Thyroid gland (tissue), 4 donors: ENCODE data around the gene STK32B. TPM values are rescaled to one million over a fixed set of nuclear protein-coding genes. Genes with fewer than 3 reads are reported as not detected.

Experiments used
- DNase-seq, 2 donors: peaks; one replicate each; pipeline ENCODE4 v3.0.0-alpha.2; 2019
- H3K27ac ChIP-seq, 3 donors: fragments of 200-600 bp; sonication (generic); 1 replicate in 2 of 3; 2 replicates in 1 of 3; pipeline ENCODE4 v1.5.1; 2016 to 2019; ENCODE audit warnings: mild to moderate bottlenecking in 1 of 3, moderate library complexity in 1 of 3
- H3K27me3 ChIP-seq: fragments of 200-600 bp; sonication (generic); one replicate; pipeline ENCODE4 v1.5.1; 2019
- H3K36me3 ChIP-seq, 2 donors: fragments of 200-600 bp; sonication (generic); one replicate each; pipeline ENCODE4 v1.5.1; 2016 to 2019
- H3K4me1 ChIP-seq, 2 donors: fragments of 200-600 bp; sonication (generic); one replicate each; pipeline ENCODE4 v1.5.1; 2017 to 2019
- H3K4me3 ChIP-seq, 3 donors: fragments of 200-600 bp; sonication (generic); replicated peaks in 1 of 3; 1 replicate in 2 of 3; 2 replicates in 1 of 3; pipeline ENCODE4 v1.5.1; 2016; ENCODE audit warnings: mild to moderate bottlenecking in 1 of 3
- H3K9me3 ChIP-seq: fragments of 200-600 bp; sonication (generic); one replicate; pipeline ENCODE4 v1.5.1; 2017
- POLR2A ChIP-seq, 2 donors: fragments of 450-650 bp; IDR thresholded peaks; one replicate each; pipeline ENCODE4 v1.6.1; 2017; ENCODE audit warnings: antibody characterized with exemption in 2 of 2, mild to moderate bottlenecking in 2 of 2, moderate library complexity in 1 of 2
- WGBS, 2 donors: methylation state at CpG; one replicate each; pipeline ENCODE4 v1.1.5; 2017; 5-methylcytosine and 5-hydroxymethylcytosine counted together
- intact Hi-C: fragments of 100-400 bp; cut with DNase I; formaldehyde crosslinking; loops from one replicate; pipeline ENCODE4 v1.15.1; 2023
- total RNA-seq, 4 donors: library from RNA; depleted of rRNA; stranded (reverse); fragments of >200 nt; gene quantifications; one replicate each; pipeline ENCODE4 v1.2.3, GENCODE V29; 2016
- TF ChIP-seq, protein P1 (sequence below), 6 experiments: fragments of 200-600 bp in 3 of 6; fragments of 450-650 bp in 3 of 6; sonication (generic) in 3 of 6; IDR thresholded peaks; one replicate each; pipeline ENCODE4 v1.5.1; 2016 to 2019; ENCODE audit warnings: antibody characterized with exemption in 6 of 6, mild to moderate bottlenecking in 2 of 6, inconsistent platforms in 1 of 6, moderate library complexity in 1 of 6

The STK32B gene
- total RNA-seq, 4 donors from 2014 or later = 1.9 to 14.8 (median 4.4) TPM

GRCh38 chr4:5030221-5030620 is 21.1 kb upstream of the STK32B start:
- DNase-seq = no peak
- intact Hi-C loops = no loop called here
- WGBS, 2 donors = 65 to 87% methylated on average over 4 of the region's 4 CpGs

GRCh38 chr4:5030927-5031326 is 20.4 kb upstream of the STK32B start:
- H3K27me3 ChIP-seq = no peaks in the 10 kb centered on the region
- H3K36me3 ChIP-seq = no peaks in the 10 kb centered on the region
- no peaks in the 10 kb centered on the region for H3K4me1 ChIP-seq
- TF ChIP-seq, protein P1, sequence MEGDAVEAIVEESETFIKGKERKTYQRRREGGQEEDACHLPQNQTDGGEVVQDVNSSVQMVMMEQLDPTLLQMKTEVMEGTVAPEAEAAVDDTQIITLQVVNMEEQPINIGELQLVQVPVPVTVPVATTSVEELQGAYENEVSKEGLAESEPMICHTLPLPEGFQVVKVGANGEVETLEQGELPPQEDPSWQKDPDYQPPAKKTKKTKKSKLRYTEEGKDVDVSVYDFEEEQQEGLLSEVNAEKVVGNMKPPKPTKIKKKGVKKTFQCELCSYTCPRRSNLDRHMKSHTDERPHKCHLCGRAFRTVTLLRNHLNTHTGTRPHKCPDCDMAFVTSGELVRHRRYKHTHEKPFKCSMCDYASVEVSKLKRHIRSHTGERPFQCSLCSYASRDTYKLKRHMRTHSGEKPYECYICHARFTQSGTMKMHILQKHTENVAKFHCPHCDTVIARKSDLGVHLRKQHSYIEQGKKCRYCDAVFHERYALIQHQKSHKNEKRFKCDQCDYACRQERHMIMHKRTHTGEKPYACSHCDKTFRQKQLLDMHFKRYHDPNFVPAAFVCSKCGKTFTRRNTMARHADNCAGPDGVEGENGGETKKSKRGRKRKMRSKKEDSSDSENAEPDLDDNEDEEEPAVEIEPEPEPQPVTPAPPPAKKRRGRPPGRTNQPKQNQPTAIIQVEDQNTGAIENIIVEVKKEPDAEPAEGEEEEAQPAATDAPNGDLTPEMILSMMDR (IDR thresholded peaks at IDR 0.05) = no peak
- TF ChIP-seq POLR2A (IDR thresholded peaks at IDR 0.05) = no peak
- intact Hi-C loops = no loop called here
- no peaks in the 10 kb centered on the region for H3K9me3 ChIP-seq
- no peak for DNase-seq
- no peak overlapping the region for H3K27ac ChIP-seq
- WGBS, 2 donors = 92% methylated on average over 3 of the region's 3 CpGs
- H3K4me3 ChIP-seq = no peak overlapping the region

More at GRCh38 chr4:5030221-5030620, 21.1 kb upstream of the STK32B start:
- no peaks in the 10 kb centered on the region for H3K36me3 ChIP-seq
- TF ChIP-seq, protein P1 (IDR thresholded peaks at IDR 0.05) = no peak
- no peak for TF ChIP-seq POLR2A (IDR thresholded peaks at IDR 0.05)
- no peaks in the 10 kb centered on the region for H3K27me3 ChIP-seq
- H3K4me1 ChIP-seq = no peaks in the 10 kb centered on the region
- no peak overlapping the region for H3K4me3 ChIP-seq
- no peak overlapping the region for H3K27ac ChIP-seq
- H3K9me3 ChIP-seq = no peaks in the 10 kb centered on the region

GRCh38 chr4:5032813-5033212 is 18.5 kb upstream of the STK32B start:
- TF ChIP-seq, protein P1 (IDR thresholded peaks at IDR 0.05) = no peak
- no peak for TF ChIP-seq POLR2A (IDR thresholded peaks at IDR 0.05)
- Histone ChIP-seq H3K9me3 (no peaks in the 10 kb centered on the region), H3K4me3 (no peak overlapping the region), H3K27me3 (no peaks in the 10 kb centered on the region), H3K4me1 (no peaks in the 10 kb centered on the region), H3K27ac (no peak overlapping the region), H3K36me3 (no peaks in the 10 kb centered on the region)
- intact Hi-C loops = no loop called here
- DNase-seq = no peak
- WGBS, 2 donors = 67 to 79% methylated on average over 5 of the region's 5 CpGs

GRCh38 chr4:5033281-5033841 is 17.9 kb upstream of the STK32B start:
- peak; percentile 8 for DNase-seq
- TF ChIP-seq, protein P1 (IDR thresholded peaks at IDR 0.05) = no peak
- TF ChIP-seq POLR2A (IDR thresholded peaks at IDR 0.05) = no peak
- Histone ChIP-seq H3K4me3 (no peak overlapping the region), H3K27me3 (no peaks in the 10 kb centered on the region), H3K27ac (no peak overlapping the region), H3K36me3 (no peaks in the 10 kb centered on the region), H3K4me1 (no peaks in the 10 kb centered on the region), H3K9me3 (no peaks in the 10 kb centered on the region)
- intact Hi-C loops = no loop called here
- 33 to 46% methylated on average over 9 to 10 of the region's 10 CpGs for WGBS, 2 donors

GRCh38 chr4:5034206-5034605 is 17.1 kb upstream of the STK32B start:
- H3K4me3 ChIP-seq = no peak overlapping the region
- intact Hi-C loops = no loop called here
- H3K9me3 ChIP-seq = no peaks in the 10 kb centered on the region
- H3K4me1 ChIP-seq = no peaks in the 10 kb centered on the region
- TF ChIP-seq, protein P1 (IDR thresholded peaks at IDR 0.05) = no peak
- TF ChIP-seq POLR2A (IDR thresholded peaks at IDR 0.05) = no peak
- no peak for DNase-seq
- WGBS, 2 donors = 73 to 75% methylated on average over 8 of the region's 8 CpGs
- H3K36me3 ChIP-seq = no peaks in the 10 kb centered on the region
- H3K27me3 ChIP-seq = no peaks in the 10 kb centered on the region
- H3K27ac ChIP-seq = no peak overlapping the region
